GM21737 (cell line): Measurements from ENCODE around the gene TBC1D2.
"Not testable (repeated sequence)": the region's sequence is repeated elsewhere in the genome, so short reads cannot be mapped to it uniquely, and the experiment has no call there.

Source experiments
- ATAC-seq: cut with Tn5 transposase; IDR thresholded peaks from one replicate; pipeline ENCODE4 v1.9.1; 2021; ENCODE audit warnings: mild to moderate bottlenecking, moderate library complexity; ENCODE audit not compliant: unreplicated experiment

The TBC1D2 gene

GRCh38 chr9:98271479-98271878 lies 16.0 kb upstream of the TBC1D2 start:
- ATAC-seq = no peak

DNA sequence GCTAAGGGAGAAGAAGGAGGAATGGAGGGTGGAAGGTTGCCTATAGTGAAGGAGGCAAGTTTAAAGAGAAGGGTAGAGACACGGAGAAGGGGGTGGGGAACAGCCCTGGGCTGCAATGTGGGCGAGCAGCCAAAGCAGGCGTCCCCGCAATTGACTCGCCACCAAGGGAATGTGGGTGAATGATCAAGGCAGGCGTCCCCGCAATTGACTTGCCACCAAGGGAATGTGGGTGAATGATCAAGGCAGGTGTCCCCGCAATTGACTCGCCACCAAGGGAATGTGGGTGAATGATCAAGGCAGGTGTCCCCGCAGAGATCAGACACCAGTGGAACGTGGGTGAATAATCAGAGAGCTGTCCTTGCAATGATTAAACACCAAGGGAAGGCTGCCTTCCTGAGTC lies 14.8 kb upstream of the TBC1D2 start:
- ATAC-seq = not testable (repeated sequence)

GRCh38 chr9:98269652-98270051 lies 14.2 kb upstream of the TBC1D2 start:
- not testable (repeated sequence) for ATAC-seq

DNA sequence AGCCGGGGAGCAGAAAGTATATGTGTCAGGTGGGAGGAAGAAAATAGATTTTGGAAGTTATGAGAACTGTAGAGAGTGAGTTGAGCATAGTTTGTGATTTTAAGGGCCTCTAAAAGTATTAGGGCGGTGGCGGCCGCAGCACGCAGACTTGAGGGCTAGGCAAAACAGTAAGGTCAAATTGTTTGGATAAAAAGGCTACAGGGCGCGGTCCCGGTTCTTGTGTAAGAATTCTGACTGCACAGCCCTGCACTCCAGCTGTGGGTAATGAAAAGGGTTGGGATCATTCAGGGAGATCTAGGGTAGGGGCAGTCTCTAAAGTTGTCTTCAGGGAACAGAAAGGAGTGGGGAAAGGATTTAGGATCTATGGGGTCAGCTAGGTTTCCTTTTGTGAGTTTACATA lies 12.1 kb upstream of the TBC1D2 start:
- not testable (repeated sequence) for ATAC-seq

DNA sequence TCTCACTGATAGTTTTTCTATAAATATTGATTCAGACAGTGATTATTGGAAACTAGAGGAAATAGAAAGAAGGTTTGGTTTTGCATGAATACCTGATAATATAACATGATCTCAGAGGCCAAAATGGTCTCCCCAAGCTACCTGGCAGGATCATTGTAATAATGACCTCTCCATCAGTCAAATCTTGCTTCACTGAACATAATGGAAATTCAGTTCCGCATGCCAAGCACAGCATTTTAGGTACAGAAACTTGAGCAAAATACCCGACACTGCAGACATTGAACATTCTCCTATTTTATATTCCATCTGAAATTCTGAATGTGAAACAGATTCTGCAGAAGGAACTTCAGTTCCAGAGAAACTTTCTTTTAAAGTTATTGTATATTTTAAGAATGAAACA lies 9.1 kb upstream of the TBC1D2 start:
- no peak for ATAC-seq

- ATAC-seq = peak; percentile 75
These were observed 8.3 kb upstream of the TBC1D2 start for GRCh38 chr9:98263482-98264357.

DNA sequence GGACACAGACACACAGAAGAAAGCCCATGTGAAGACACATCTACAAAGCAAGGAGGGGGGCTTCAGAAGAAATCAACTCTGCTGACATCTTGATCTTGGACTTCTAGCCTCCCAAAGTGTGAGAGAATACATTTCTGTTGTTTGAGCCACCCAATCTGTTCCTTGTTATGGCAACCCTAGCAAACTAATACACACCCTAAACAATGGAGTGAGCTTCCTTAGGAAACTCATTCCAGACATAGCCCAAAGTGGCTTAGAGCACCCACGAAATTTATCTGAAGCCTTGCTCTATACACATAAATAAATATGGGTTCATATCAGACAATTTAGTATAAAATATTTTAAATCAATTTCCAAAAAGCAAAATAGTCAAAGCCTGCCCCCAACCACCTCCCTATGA lies 7.6 kb upstream of the TBC1D2 start:
- no peak for ATAC-seq

DNA sequence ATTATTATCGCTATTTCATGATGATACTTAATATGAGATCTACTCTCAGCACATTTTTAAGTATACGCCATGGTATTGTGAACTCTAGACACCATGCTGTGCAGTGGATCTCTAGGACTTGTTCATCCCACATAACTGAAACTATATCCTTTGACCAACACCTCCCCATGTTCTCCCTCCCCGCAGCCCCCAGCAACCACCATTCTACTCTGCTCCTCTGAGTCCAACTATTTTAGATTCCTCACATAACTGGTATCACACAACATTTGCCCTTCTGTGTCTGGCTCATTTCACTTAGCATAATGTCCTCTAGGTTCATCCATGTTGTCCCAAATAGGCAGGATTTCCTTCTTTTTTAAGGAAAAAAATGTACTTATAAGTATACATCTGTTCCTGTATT lies 6.6 kb upstream of the TBC1D2 start:
- ATAC-seq = no peak

- ATAC-seq = no peak
These were observed 5.2 kb upstream of the TBC1D2 start for GRCh38 chr9:98260635-98261034.

GRCh38 chr9:98259791-98260190 lies 4.3 kb upstream of the TBC1D2 start:
- ATAC-seq = no peak

- no peak for ATAC-seq
These were observed 1.3 kb upstream of the TBC1D2 start for GRCh38 chr9:98256756-98257155.

DNA sequence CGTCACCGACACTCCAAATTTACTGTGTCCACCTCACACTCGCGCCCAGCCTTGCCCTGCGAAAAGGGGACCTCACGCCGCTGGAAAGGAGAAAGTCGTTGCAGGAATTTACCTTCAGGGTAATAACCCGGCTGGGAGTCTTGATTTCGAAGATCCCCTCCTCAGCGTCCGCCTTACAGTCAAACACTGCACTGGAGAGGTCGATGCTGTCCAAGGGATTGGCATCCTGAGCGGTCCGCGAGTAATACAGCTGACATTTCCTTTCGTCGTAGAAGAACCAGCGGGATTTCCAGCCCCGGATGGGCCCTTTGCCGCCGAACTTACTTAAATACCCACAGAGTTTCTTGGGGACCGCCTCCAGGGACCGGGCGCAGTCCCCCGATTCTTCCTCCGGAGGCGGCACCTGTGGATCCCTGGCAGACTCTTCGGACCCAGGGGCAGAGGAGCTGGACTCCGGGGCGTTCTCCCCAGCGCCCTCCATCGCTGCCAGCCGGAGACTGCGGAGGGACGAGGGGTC lies 330 bp downstream of the TBC1D2 start:
- peak; percentile 14 for ATAC-seq

- no peak for ATAC-seq
These were observed 1.0 kb downstream of the TBC1D2 start for GRCh38 chr9:98254228-98255060.

DNA sequence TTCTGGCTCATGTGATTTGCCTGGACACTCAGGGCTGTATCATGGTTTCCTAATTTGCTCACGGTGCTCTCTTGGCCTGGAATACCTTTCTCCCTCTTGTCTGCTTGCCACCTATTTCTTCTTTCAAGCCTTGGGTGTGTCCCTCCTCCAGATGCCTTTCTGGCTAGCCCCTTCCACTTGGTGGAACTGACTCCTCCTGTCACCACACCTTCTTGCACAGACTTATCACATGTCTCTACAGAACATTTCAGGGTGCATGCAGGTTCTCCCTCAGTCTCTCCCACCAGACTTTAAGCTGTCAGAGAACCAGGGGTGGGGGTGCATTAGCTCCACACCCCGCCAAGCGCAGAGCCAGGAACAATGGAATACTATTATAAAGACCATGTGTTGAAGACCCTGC lies 1.9 kb downstream of the TBC1D2 start:
- no peak for ATAC-seq

DNA sequence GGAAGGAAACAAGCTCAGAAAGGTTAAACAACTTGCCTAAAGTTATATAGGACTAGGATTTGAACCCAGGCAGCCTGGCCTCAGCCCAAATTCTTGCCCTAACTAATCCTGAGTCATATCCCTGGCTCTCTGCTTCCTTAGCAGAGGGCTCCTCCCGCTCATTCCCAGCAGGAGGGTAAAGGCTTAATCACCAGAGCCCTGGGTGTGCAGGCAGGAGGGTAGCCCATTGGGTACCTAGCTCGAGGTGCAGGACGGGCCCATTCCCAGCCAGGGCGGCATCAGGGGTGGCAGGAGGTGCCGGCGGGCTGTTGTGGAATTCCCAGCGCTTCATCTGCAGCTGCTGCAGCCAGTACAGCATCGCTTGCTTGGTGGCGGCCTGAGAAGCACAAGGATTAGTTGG lies 3.9 kb downstream of the TBC1D2 start:
- ATAC-seq = no peak

DNA sequence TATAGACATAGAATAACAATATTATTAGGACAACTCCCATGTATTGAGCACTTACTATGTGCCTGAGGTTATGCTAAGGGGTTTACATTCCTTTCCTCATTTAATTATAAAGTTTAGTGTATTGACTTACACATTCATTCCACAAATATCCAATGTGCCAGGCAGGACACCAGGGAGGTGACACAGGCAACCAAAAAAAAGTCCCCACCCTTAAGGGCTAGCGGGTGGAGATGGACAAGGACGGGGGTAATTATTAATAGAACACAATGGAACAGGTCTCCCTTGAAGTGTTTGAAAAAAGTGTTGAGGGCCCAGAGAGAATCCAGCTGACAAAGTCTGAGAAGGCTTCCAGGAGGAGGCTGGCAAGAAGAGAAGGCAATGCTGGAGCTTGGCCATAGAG lies 5.7 kb downstream of the TBC1D2 start:
- ATAC-seq = no peak

DNA sequence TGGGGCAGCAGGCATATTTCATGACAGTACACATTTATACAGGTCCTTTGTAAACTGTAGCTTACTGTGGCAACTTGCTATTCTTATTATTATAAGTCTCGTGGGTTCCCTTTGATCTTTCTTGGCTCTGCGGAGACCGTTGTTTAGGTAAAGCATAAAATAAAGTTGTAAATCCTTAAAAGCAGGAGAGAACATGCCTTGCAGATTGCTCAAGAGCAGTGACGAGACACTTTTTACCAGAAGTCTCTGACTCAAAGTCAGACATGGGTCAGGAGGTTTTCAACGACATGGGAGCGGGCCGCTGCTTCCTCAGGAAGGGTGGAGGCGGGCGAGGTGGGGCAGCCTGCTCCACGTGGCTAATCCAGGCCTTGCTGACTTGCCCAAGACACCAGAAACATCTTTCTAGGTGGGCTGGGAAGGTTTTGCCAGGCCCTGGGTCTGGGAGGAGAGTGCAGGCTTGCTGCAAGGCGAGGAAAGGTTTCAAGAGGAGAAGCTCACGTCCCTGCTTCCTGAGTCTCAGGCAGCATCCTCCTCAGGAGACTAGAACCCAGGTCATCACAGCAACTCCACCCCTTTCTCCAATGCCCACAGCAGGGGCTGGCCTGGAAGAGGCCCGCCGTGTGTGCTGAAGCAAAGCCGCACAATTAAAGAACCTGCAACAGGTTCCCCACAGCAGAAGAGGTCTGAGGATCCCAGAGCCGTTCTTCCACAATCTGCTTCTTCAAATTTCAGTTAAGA lies 6.5 kb downstream of the TBC1D2 start:
- no peak for ATAC-seq

DNA sequence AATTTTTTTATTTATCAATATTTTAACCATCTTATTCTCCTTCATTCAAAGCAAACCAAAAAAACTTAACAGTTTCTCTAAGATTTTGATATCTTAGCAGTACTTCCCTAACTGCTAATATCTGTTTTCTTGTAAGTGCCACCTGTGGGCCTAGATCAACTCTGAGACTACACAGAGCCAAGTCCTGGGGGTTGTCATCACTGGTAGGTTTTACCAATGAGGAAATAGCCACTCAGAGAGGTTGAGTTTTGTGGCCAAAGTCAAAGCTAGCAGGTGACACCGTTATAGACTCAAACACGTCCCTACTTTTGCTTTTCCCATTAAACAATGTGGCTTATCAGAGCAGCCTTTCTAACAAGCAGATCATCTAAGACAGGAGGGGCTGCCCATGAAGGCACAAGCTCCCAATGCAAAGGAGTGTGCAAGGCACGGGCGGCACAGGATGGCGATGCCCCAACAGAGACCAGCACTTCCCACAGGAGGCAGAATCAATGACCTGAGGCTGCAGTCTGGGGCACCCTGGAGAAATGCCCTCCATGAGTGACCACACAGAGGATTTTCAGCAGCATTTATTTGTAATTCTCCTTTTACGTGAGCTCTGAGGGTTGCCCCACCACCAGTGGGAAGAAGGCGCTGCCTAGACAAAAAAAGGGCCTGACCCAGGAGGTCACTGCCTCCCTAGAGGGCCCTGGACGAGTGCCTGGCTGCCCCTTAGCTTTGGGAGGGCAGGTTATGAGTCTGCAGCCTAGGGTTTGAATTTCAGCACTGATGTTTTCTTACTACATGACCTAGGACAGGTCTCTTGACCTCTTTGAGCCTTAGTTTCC lies 7.4 kb downstream of the TBC1D2 start:
- ATAC-seq = no peak

DNA sequence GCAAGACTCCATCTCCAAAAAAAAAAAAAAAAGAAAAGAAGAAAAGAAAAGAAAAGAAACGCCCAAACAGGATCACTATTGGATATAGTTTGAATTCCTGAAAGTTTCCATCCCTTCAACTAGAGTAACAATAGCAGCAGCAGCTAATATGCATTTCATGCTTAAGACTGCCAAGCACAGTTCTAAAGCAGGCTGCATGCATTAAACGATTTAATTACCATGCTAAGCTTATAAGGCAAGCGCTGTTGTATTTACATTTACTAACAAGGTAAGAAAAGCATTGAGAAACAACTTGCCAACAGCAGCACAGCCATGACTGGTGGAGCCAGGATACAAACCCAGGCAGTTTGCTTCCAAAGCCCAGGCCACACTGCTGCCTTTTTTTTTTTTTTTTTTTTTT lies 13.0 kb downstream of the TBC1D2 start:
- ATAC-seq = no peak
